ENCODE measurements around the gene SNRPE.
"Not testable (repeated sequence)": the region's sequence is repeated elsewhere in the genome, so short reads cannot be mapped to it uniquely, and the experiment has no call there.

Gene SNRPE

GRCh38 chr1:203861379-203862184 lies at the start of gene SNRPE:
TSS of gene SNRPE (plus strand) at chr1:203861599. CDS start at chr1:203861660, 61 bp downstream.
- DNase-seq, result peak; percentile 90

- DNase-seq, result no peak
These were observed 47.6 kb upstream of the SNRPE start for GRCh38 chr1:203813581-203814341.

- no peak for DNase-seq
These were observed 43.0 kb upstream of the SNRPE start for GRCh38 chr1:203818399-203818798.

GRCh38 chr1:203823306-203823705 lies 38.1 kb upstream of the SNRPE start:
- DNase-seq, result no peak

GRCh38 chr1:203826175-203826574 lies 35.2 kb upstream of the SNRPE start:
- DNase-seq, result no peak

GRCh38 chr1:203828002-203828401 lies 33.4 kb upstream of the SNRPE start:
- DNase-seq, result no peak

GRCh38 chr1:203828503-203828902 lies 32.9 kb upstream of the SNRPE start:
- no peak for DNase-seq

GRCh38 chr1:203829247-203829646 lies 32.2 kb upstream of the SNRPE start:
- not testable (repeated sequence) for DNase-seq

GRCh38 chr1:203835476-203835875 lies 25.9 kb upstream of the SNRPE start:
- DNase-seq, result no peak

- no peak for DNase-seq
These were observed 22.3 kb upstream of the SNRPE start for GRCh38 chr1:203839081-203839480.

GRCh38 chr1:203840208-203840808 lies 21.1 kb upstream of the SNRPE start:
- no peak for DNase-seq

GRCh38 chr1:203842559-203842876 lies 18.9 kb upstream of the SNRPE start:
- DNase-seq, result no peak

GRCh38 chr1:203843435-203843834 lies 18.0 kb upstream of the SNRPE start:
- DNase-seq, result no peak

- not testable (repeated sequence) for DNase-seq
These were observed 8.3 kb upstream of the SNRPE start for GRCh38 chr1:203853112-203853511.

GRCh38 chr1:203858055-203858454 lies 3.3 kb upstream of the SNRPE start:
- DNase-seq, result no peak

GRCh38 chr1:203858975-203859374 lies 2.4 kb upstream of the SNRPE start:
- DNase-seq, result no peak

GRCh38 chr1:203860396-203861025 lies 888 bp upstream of the SNRPE start:
- DNase-seq, result no peak

- no peak for DNase-seq
These were observed 6.4 kb downstream of the SNRPE start for GRCh38 chr1:203867802-203868201.

GRCh38 chr1:203870245-203870644 lies 8.8 kb downstream of the SNRPE start:
- DNase-seq, result no peak

- no peak for DNase-seq
These were observed 9.9 kb downstream of the SNRPE start for GRCh38 chr1:203871114-203871880.

GRCh38 chr1:203873094-203873493 lies 11.7 kb downstream of the SNRPE start:
- no peak for DNase-seq

- DNase-seq, result no peak
These were observed 17.0 kb downstream of the SNRPE start for GRCh38 chr1:203878422-203878821.

- no peak for DNase-seq
These were observed 19.2 kb downstream of the SNRPE start for GRCh38 chr1:203880606-203881005.

Measured in GF-D8 (cell line).